ENCODE measurements around the gene LAMTOR5.

The LAMTOR5 gene

GRCh38 chr1:110375490-110375889 lies 32.0 kb downstream of the LAMTOR5 start:
- TF ChIP-seq CTCF (IDR thresholded peaks at IDR 0.05; ENCODE audit: control insufficient read depth, insufficient read depth, low read depth, low read length, missing control alignments) = no peak
- DNase-seq (ENCODE audit: low read depth) = no peak

GRCh38 chr1:110370827-110371226 lies 36.7 kb downstream of the LAMTOR5 start:
- H3K4me3 ChIP-seq (ENCODE audit: control insufficient read depth, low read depth, low read length) = no peak overlapping the region
- peak; percentile 16 for DNase-seq (ENCODE audit: low read depth)
- TF ChIP-seq CTCF (IDR thresholded peaks at IDR 0.05; ENCODE audit: control insufficient read depth, insufficient read depth, low read depth, low read length, missing control alignments) = no peak

More at GRCh38 chr1:110375490-110375889, 32.0 kb downstream of the LAMTOR5 start:
- no peak overlapping the region for H3K4me3 ChIP-seq (ENCODE audit: control insufficient read depth, low read depth, low read length)

GRCh38 chr1:110364221-110364620 lies 43.3 kb downstream of the LAMTOR5 start:
- no peak for TF ChIP-seq CTCF (IDR thresholded peaks at IDR 0.05; ENCODE audit: control insufficient read depth, insufficient read depth, low read depth, low read length, missing control alignments)
- no peak for DNase-seq (ENCODE audit: low read depth)
- H3K4me3 ChIP-seq (ENCODE audit: control insufficient read depth, low read depth, low read length) = no peak overlapping the region

GRCh38 chr1:110361856-110362255 lies 45.6 kb downstream of the LAMTOR5 start:
- H3K4me3 ChIP-seq (ENCODE audit: control insufficient read depth, low read depth, low read length) = no peak overlapping the region
- DNase-seq (ENCODE audit: low read depth) = no peak
- TF ChIP-seq CTCF (IDR thresholded peaks at IDR 0.05; ENCODE audit: control insufficient read depth, insufficient read depth, low read depth, low read length, missing control alignments) = no peak

- DNase-seq (ENCODE audit: low read depth) = no peak
- no peak for TF ChIP-seq CTCF (IDR thresholded peaks at IDR 0.05; ENCODE audit: control insufficient read depth, insufficient read depth, low read depth, low read length, missing control alignments)
- H3K4me3 ChIP-seq (ENCODE audit: control insufficient read depth, low read depth, low read length) = no peak overlapping the region
Observed at GRCh38 chr1:110360431-110360830, 47.1 kb downstream of the LAMTOR5 start.

GRCh38 chr1:110356379-110356778 lies 51.1 kb downstream of the LAMTOR5 start:
- no peak for DNase-seq (ENCODE audit: low read depth)
- H3K4me3 ChIP-seq (ENCODE audit: control insufficient read depth, low read depth, low read length) = no peak overlapping the region
- TF ChIP-seq CTCF (IDR thresholded peaks at IDR 0.05; ENCODE audit: control insufficient read depth, insufficient read depth, low read depth, low read length, missing control alignments) = no peak

GRCh38 chr1:110355321-110355720 lies 52.2 kb downstream of the LAMTOR5 start:
- no peak for TF ChIP-seq CTCF (IDR thresholded peaks at IDR 0.05; ENCODE audit: control insufficient read depth, insufficient read depth, low read depth, low read length, missing control alignments)
- DNase-seq (ENCODE audit: low read depth) = no peak
- H3K4me3 ChIP-seq (ENCODE audit: control insufficient read depth, low read depth, low read length) = no peak overlapping the region
